GM18951 (cell line): ENCODE data around the gene KLF3.

Experiments used
- POLR2A ChIP-seq: IDR thresholded peaks from 4 replicates; pipeline ENCODE4 v1.6.1; 2011; ENCODE audit warnings: mild to moderate bottlenecking; ENCODE audit not compliant: insufficient read length, insufficient read depth; ENCODE audit errors: extremely low read depth
- in situ Hi-C: fragments of 300-500 bp; cut with MboI; formaldehyde crosslinking; loops from one replicate; pipeline ENCODE4 v1.12.0; 2022; ENCODE audit warnings: low sequenced_read_pairs, mixed read lengths, inconsistent platforms; ENCODE audit not compliant: unreplicated experiment

Gene KLF3

DNA sequence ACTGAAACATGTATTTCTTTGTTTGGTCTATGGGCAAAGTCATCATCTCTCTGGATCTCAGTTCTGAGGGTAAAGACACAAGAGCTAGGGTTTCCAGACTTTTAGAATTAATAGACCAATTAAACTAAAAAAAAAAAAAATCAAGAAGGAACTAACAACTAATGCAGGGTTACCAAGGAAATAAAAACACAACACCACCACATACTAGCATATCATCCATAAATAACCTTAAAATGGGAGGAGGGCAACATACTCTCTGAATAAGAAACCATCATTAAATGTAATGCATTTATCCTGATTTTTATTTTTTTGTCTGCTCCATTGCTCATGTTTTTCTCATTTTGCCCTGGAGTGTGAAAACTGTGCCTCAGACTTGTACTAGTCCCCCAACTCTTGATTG lies 33.5 kb upstream of the KLF3 start:
- in situ Hi-C loops = no loop called here
- TF ChIP-seq POLR2A = no peak

DNA sequence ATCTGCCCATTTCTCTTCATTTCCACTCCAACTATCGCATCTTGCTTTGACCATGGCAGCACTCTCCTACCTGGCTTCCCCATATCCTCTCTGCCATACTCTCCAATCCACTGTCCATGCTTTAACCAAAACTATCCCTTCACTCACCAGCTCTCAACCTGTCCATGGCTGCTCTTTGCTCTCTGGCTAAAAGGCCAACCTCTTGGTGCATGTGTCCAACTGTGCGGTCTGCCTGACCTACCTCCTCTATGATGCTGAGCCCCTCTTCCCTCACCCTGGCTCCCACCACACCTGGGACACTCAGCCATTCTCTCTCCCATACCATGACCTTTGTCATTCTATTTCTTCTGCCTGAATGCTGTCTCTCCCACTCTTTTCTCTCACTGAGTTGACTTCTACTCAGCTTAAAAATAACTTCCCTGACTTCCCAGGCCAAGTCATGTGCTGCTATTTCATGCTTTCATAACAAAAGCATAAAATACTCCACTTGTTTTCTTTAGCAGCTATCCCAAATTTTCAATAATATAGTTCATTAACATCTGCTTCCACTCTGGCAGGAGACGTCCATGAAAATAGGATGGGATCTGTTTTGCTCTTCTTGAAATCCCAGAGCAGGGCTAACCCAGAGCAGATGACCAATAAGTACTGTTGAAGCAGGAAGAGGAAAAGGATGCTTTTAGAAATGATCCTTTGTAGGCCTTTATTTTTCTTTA lies 29.8 kb upstream of the KLF3 start:
- no peak for TF ChIP-seq POLR2A
- in situ Hi-C loops = no loop called here

DNA sequence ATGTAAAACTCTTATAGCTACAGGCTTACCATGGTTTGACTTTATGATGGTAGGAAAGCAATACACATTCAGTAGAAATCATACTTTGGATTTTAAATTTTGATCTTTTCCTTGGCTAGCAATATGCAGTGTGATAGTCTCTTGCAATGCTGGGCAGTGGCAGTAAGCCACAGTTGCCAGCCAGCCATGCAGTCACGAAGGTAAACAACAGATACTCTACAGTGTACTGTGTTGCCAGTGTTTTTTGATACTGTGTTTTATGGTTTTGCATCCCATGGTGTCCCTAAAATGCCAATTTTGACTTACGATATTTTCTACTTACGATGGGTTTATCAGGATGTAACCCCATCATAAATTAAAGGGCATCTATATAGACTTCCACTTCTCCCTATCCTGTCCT lies 24.8 kb upstream of the KLF3 start:
- TF ChIP-seq POLR2A = no peak
- in situ Hi-C loops = no loop called here

DNA sequence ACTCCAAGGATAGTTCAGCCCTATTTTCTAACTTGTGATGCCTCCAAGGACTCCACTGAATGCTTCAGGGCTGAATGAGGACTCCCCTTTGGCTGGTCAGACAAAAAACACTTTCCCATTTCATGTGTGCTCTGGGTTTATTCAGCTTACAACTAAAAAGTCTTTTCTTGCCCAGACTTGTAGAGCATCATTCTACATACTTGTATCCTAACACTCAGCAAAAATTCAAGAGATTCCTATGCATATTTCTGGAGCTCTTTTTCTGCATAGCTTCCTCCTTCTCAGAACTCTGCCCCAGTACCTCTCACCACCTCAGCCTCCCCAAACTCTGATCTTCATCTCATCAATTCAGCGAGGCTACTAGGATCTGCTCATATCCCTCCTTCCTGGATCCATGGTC lies 22.2 kb upstream of the KLF3 start:
- TF ChIP-seq POLR2A = no peak
- in situ Hi-C loops = no loop called here

DNA sequence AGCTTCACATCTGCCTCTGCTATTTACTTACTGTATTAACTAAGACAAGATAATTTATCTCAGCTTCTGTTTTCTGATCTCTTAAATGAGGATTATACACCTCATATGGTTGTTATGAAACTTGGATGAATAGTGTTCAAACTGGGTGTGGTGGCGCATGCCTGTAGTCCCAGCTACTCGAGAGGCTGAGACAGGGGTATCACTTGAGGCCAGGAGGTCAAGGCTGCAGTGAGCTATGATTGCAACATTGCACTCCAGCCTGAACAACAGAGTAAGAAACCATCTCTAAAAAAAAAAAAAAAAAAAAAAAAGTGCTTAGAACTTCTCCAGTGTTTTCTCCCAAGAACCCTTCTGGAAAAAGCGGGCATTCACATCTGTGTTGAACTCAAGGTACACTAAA lies 19.8 kb upstream of the KLF3 start:
- no peak for TF ChIP-seq POLR2A
- in situ Hi-C loops = no loop called here

DNA sequence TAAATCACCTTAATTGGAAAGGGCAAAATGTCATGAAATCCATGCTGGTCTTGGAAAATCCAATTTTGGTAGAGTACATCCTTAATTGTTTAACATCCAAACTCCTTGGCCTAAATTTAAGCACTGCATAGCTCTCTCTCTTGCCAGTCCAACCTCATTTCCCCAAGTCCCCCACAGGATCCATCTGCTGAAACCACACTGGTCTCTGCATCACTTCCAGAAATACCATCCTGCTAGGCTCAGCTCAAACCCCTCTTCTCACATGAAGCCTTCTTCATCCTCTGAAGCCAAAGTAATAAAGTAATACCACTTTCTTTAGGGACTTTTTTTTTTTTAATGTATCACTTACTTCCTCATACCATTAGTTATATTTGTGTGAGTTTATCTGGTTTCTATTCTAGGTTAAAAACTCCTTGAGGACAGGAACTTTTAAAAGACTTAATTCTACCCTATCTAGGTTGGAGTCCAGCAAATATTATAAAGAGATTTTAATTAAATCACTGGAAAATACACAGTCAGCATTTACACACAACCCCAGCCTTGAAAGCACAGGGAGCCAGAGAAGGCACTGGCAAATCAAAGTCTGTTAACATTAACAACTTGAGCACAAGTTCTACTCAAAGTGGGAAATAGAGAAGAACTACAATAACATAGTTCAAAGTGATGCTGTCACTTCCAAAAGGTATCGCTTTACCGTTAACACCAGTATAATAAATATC lies 16.7 kb upstream of the KLF3 start:
- in situ Hi-C loops = no loop called here
- TF ChIP-seq POLR2A = no peak

DNA sequence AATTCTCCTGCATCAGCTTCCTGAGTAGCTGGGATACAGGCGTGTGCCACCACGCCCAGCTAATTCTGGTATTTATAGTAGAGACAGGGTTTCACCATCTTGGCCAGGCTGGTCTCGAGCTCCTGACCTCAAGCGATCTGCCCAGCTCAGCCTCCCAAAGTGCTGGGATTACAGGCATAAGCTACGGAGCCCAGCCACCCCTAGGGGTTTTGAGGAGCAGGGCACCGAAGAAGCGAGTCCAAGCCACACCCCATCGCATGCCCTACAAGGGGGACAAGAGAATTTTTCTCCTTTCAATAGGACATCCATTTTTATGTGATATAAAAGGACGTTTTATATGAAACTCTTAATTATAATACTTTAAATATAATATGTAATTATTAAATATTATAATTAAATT lies 13.9 kb upstream of the KLF3 start:
- in situ Hi-C loops = no loop called here
- TF ChIP-seq POLR2A = no peak

DNA sequence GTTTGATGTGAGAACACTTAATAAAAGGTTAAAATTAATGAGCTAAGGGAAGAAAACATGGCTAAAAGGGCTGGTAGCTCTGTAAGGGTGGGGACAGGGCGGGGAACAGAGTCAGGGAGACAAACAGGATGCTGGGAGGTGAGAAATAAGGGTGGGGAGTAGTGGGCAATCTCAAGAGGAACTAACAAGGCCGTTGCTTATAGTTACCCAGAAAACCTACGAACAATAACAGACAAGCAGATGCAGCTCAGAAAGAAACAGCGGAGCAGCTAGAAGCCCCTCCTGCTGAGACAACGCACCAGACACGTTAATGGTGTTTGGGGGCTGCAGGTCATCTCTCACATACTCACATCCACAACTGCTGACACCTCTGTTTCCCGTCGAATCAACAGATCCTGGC lies 9.7 kb upstream of the KLF3 start:
- in situ Hi-C loops = no loop called here
- no peak for TF ChIP-seq POLR2A

DNA sequence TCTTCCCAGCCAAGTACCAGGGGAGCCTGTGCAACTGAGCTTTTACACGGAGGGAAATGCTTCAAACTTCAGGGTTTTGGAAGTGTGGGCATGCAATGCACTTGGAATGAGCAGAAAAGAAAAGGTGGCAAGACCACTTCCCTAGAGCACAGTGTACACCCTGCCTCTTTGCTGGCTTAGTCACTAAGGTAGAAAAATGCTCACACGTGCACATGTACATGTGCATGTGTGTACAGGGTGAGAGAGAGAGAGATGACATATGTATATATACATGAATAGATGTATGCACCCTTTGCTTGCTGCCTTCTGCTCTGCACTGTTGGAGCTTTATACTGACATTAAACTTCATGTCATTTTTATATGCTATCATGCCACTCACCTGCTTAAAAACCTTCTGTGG lies 7.9 kb upstream of the KLF3 start:
- no peak for TF ChIP-seq POLR2A
- in situ Hi-C loops = no loop called here

DNA sequence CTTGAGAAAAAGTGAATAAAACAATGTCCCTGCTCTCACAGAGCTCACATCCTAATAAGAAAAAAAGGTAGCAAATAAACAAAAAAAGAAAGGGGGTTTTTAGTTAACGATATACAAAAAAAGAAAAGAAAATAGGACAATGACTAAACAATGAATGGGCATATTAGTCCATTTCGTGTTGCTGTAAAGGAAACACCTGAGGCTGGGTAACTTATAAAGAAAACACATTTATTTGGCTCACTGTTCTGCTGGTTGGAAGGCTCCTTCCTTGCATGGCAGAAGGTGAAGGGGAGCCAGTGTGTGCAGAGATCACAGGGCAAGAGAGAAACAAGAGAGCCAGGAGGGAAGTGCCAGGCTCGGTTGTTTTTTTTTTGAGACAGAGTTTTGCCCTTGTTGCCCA lies 4.7 kb upstream of the KLF3 start:
- TF ChIP-seq POLR2A = no peak
- in situ Hi-C loops = no loop called here

DNA sequence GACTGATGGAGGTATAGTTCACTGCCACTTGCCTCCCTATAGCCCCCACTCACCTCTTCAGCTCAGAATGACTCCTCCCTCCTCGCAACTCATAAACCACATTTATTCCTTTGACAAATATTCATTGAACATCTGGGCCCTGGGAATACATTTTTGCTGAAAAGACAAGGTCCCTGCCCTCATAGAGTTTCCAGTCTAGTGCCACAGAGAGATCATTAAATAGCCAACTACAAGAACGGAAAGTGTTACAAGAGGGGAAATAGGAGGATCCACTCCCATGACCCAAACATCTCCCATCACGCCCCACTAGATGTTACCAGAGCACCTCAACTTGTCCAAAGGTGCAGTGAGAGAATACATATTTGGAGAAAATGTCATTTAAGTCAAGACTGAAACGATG lies 3.2 kb upstream of the KLF3 start:
- in situ Hi-C loops = no loop called here
- TF ChIP-seq POLR2A = no peak

DNA sequence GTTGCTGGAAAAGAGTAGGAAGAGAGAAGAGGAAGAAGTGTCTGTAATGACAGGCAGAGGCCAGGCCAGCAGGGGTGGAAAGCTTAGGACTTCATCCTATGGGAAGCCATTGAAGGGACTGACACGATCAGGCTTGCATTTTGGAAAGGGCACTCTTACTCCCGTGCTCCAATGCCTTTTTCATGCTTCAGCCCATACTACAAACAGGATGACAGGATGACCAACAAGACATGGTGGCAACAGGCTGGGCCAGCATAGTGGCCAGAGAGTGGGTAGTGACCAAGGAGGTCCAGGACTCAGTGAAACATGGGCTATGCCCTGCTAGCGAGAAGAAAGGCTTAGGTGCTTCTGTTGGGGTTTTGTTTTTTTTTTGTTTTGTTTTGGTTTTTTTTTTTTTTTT lies 2.6 kb upstream of the KLF3 start:
- in situ Hi-C loops = no loop called here
- TF ChIP-seq POLR2A = no peak

DNA sequence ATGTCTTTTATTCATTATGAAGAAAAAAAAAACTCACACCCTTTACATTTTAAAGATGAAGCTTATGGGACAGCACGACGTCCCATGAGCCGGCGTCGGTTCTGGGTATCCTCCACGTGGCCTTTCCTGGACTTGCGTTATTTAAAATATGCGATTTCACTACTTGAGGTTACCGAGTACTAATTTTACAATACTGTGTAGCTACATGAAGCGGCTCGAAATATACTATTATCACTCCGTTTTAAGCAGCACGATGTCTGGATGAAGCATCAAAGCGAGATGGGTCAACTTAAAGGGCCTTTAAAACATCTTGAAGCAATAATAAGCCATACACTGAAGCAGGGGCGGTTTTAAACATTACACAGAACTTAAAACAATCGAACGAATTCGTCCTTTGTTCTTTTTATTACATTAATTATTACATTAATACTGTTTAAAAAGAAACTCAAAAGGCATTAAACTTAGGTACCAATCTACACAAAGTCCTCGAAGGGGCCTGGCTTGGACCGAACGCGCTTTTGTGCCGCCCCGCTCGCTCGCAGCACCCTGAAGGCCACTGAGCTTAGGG lies 1.4 kb upstream of the KLF3 start:
- in situ Hi-C loops = no loop called here
- TF ChIP-seq POLR2A = no peak
